ENCODE results near the gene NFS1.
"Not testable (repeated sequence)": the region's sequence is repeated elsewhere in the genome, so short reads cannot be mapped to it uniquely, and the experiment has no call there.

Gene NFS1

GRCh38 chr20:35706591-35707529, 7.7 kb upstream of the NFS1 start:
- H3K27ac ChIP-seq (ENCODE audit: low read depth, low read length); H3K27me3 ChIP-seq (ENCODE audit: insufficient read depth, low read length, poor library complexity); H4K5ac ChIP-seq (ENCODE audit: low read length); H2BK120ac ChIP-seq (ENCODE audit: low read depth, low read length); H4K8ac ChIP-seq (ENCODE audit: low read depth, low read length); H2BK5ac ChIP-seq (ENCODE audit: low read length); H3K79me1 ChIP-seq (ENCODE audit: low read length); H3K4me2 ChIP-seq (ENCODE audit: low read length); H2AK5ac ChIP-seq (ENCODE audit: low read length); H3K79me2 ChIP-seq (ENCODE audit: control insufficient read depth, insufficient read depth, low read length); H3K56ac ChIP-seq (ENCODE audit: low read length); H3K4me3 ChIP-seq (ENCODE audit: low read length); H3K23ac ChIP-seq (ENCODE audit: low read length); H3K9ac ChIP-seq (ENCODE audit: low read length); H2BK15ac ChIP-seq (replicated peaks; ENCODE audit: low read depth); H3K36me3 ChIP-seq (ENCODE audit: control insufficient read depth, insufficient read depth, low read length); H3K4ac ChIP-seq (ENCODE audit: low read depth, low read length); DNase-seq; H3K18ac ChIP-seq (ENCODE audit: low read length); H3K4me1 ChIP-seq (ENCODE audit: control insufficient read depth, low read depth, low read length): not testable (repeated sequence)
- no CpG with 5 or more reads among the region's 17 CpGs for WGBS (ENCODE audit: extremely low coverage, insufficient coverage, low lambda C conversion rate)

DNA sequence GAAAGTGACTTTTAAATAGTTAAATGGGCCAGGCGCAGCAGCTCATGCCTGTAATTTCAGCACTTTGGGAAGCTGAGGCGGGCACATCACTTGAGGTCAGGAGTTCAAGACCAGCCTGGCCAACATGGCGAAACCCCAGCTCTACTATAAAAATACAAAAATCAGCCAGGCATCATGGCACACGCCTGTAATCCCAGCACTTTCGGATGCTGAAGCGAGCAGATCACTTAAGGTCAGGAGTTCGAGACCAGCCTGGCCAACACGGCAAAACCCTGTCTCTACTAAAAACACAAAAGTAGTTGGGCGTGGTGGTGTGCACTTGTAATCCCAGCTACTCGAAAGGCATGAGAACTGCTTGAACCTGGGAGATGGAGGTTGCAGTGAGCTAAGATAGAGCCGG, 6.7 kb upstream of the NFS1 start:
- not testable (repeated sequence) for H3K36me3 ChIP-seq (ENCODE audit: control insufficient read depth, insufficient read depth, low read length); H3K79me1 ChIP-seq (ENCODE audit: low read length); H3K23ac ChIP-seq (ENCODE audit: low read length); H2BK15ac ChIP-seq (replicated peaks; ENCODE audit: low read depth); H3K9ac ChIP-seq (ENCODE audit: low read length); H3K18ac ChIP-seq (ENCODE audit: low read length); H3K79me2 ChIP-seq (ENCODE audit: control insufficient read depth, insufficient read depth, low read length); H2BK5ac ChIP-seq (ENCODE audit: low read length); H4K5ac ChIP-seq (ENCODE audit: low read length); DNase-seq; H3K56ac ChIP-seq (ENCODE audit: low read length); H3K4me1 ChIP-seq (ENCODE audit: control insufficient read depth, low read depth, low read length); H3K27me3 ChIP-seq (ENCODE audit: insufficient read depth, low read length, poor library complexity); H3K27ac ChIP-seq (ENCODE audit: low read depth, low read length); H2BK120ac ChIP-seq (ENCODE audit: low read depth, low read length); H3K4me2 ChIP-seq (ENCODE audit: low read length); H3K4ac ChIP-seq (ENCODE audit: low read depth, low read length); H3K4me3 ChIP-seq (ENCODE audit: low read length); H4K8ac ChIP-seq (ENCODE audit: low read depth, low read length); H2AK5ac ChIP-seq (ENCODE audit: low read length)
- no CpG with 5 or more reads among the region's 11 CpGs for WGBS (ENCODE audit: extremely low coverage, insufficient coverage, low lambda C conversion rate)

GRCh38 chr20:35704514-35705261, 5.5 kb upstream of the NFS1 start:
- H2BK15ac ChIP-seq (replicated peaks; ENCODE audit: low read depth) = no peak overlapping the region
- H4K5ac ChIP-seq (ENCODE audit: low read length) = no peak overlapping the region
- no peak overlapping the region for H4K8ac ChIP-seq (ENCODE audit: low read depth, low read length)
- no CpG with 5 or more reads among the region's 5 CpGs for WGBS (ENCODE audit: extremely low coverage, insufficient coverage, low lambda C conversion rate)
- no peak for DNase-seq
- H3K4me3 ChIP-seq (ENCODE audit: low read length) = no peak overlapping the region
- H3K27ac ChIP-seq (ENCODE audit: low read depth, low read length) = no peak overlapping the region
- peaks cover 6% of the 10 kb centered on the region for H3K36me3 ChIP-seq (ENCODE audit: control insufficient read depth, insufficient read depth, low read length)
- no peaks in the 10 kb centered on the region for H3K4me1 ChIP-seq (ENCODE audit: control insufficient read depth, low read depth, low read length)
- no peak overlapping the region for H3K4me2 ChIP-seq (ENCODE audit: low read length)
- peaks cover 2% of the 10 kb centered on the region for H3K79me1 ChIP-seq (ENCODE audit: low read length)
- no peak overlapping the region for H3K56ac ChIP-seq (ENCODE audit: low read length)
- no peak overlapping the region for H2BK120ac ChIP-seq (ENCODE audit: low read depth, low read length)
- H2AK5ac ChIP-seq (ENCODE audit: low read length) = no peak overlapping the region
- no peak overlapping the region for H2BK5ac ChIP-seq (ENCODE audit: low read length)
- no peak overlapping the region for H3K23ac ChIP-seq (ENCODE audit: low read length)
- H3K9ac ChIP-seq (ENCODE audit: low read length) = no peak overlapping the region
- H3K18ac ChIP-seq (ENCODE audit: low read length) = no peak overlapping the region
- no peak overlapping the region for H3K4ac ChIP-seq (ENCODE audit: low read depth, low read length)
- H3K79me2 ChIP-seq (ENCODE audit: control insufficient read depth, insufficient read depth, low read length) = peaks cover 3% of the 10 kb centered on the region
- no peaks in the 10 kb centered on the region for H3K27me3 ChIP-seq (ENCODE audit: insufficient read depth, low read length, poor library complexity)

GRCh38 chr20:35702824-35703695, 3.9 kb upstream of the NFS1 start:
- WGBS (ENCODE audit: extremely low coverage, insufficient coverage, low lambda C conversion rate) = no CpG with 5 or more reads among the region's 4 CpGs
- Histone ChIP-seq H3K4me3 (ENCODE audit: low read length) (no peak overlapping the region), H3K27me3 (ENCODE audit: insufficient read depth, low read length, poor library complexity) (no peaks in the 10 kb centered on the region), H3K23ac (ENCODE audit: low read length) (no peak overlapping the region), H3K4me2 (ENCODE audit: low read length) (no peak overlapping the region), H3K27ac (ENCODE audit: low read depth, low read length) (no peak overlapping the region), H3K79me1 (ENCODE audit: low read length) (peaks cover 2% of the 10 kb centered on the region), H3K4me1 (ENCODE audit: control insufficient read depth, low read depth, low read length) (no peaks in the 10 kb centered on the region), H2BK15ac (replicated peaks; ENCODE audit: low read depth) (no peak overlapping the region), H3K56ac (ENCODE audit: low read length) (no peak overlapping the region), H3K36me3 (ENCODE audit: control insufficient read depth, insufficient read depth, low read length) (peaks cover 4% of the 10 kb centered on the region), H3K79me2 (ENCODE audit: control insufficient read depth, insufficient read depth, low read length) (no peaks in the 10 kb centered on the region), H2AK5ac (ENCODE audit: low read length) (no peak overlapping the region), H3K18ac (ENCODE audit: low read length) (no peak overlapping the region), H3K9ac (ENCODE audit: low read length) (no peak overlapping the region), H3K4ac (ENCODE audit: low read depth, low read length) (no peak overlapping the region), H4K8ac (ENCODE audit: low read depth, low read length) (no peak overlapping the region), H2BK5ac (ENCODE audit: low read length) (no peak overlapping the region), H2BK120ac (ENCODE audit: low read depth, low read length) (no peak overlapping the region), H4K5ac (ENCODE audit: low read length) (no peak overlapping the region)
- DNase-seq = no peak

GRCh38 chr20:35702051-35702823, 3.1 kb upstream of the NFS1 start:
- Histone ChIP-seq H2BK5ac (ENCODE audit: low read length) (no peak overlapping the region), H3K9ac (ENCODE audit: low read length) (no peak overlapping the region), H3K4ac (ENCODE audit: low read depth, low read length) (no peak overlapping the region), H3K4me3 (ENCODE audit: low read length) (no peak overlapping the region), H2BK120ac (ENCODE audit: low read depth, low read length) (no peak overlapping the region), H4K8ac (ENCODE audit: low read depth, low read length) (no peak overlapping the region), H3K4me1 (ENCODE audit: control insufficient read depth, low read depth, low read length) (no peaks in the 10 kb centered on the region), H3K18ac (ENCODE audit: low read length) (no peak overlapping the region), H2AK5ac (ENCODE audit: low read length) (no peak overlapping the region), H3K4me2 (ENCODE audit: low read length) (no peak overlapping the region), H3K27me3 (ENCODE audit: insufficient read depth, low read length, poor library complexity) (no peaks in the 10 kb centered on the region), H3K27ac (ENCODE audit: low read depth, low read length) (no peak overlapping the region), H3K36me3 (ENCODE audit: control insufficient read depth, insufficient read depth, low read length) (peaks cover 4% of the 10 kb centered on the region), H3K23ac (ENCODE audit: low read length) (no peak overlapping the region), H3K79me1 (ENCODE audit: low read length) (peaks cover 2% of the 10 kb centered on the region), H3K79me2 (ENCODE audit: control insufficient read depth, insufficient read depth, low read length) (peaks cover 1% of the 10 kb centered on the region), H2BK15ac (replicated peaks; ENCODE audit: low read depth) (no peak overlapping the region), H4K5ac (ENCODE audit: low read length) (no peak overlapping the region), H3K56ac (ENCODE audit: low read length) (no peak overlapping the region)
- WGBS (ENCODE audit: extremely low coverage, insufficient coverage, low lambda C conversion rate) = no CpG with 5 or more reads among the region's 12 CpGs
- DNase-seq = no peak
